ENCODE data around the gene RCSD1.

The RCSD1 gene

GRCh38 chr1:167588361-167588760 lies 41.7 kb upstream of the RCSD1 start:
- H3K9me3 ChIP-seq (ENCODE audit: control insufficient read depth, insufficient read depth, low read length), result no peaks in the 10 kb centered on the region
- no peaks in the 10 kb centered on the region for H3K79me2 ChIP-seq (ENCODE audit: control insufficient read depth, low read length)
- no peaks in the 10 kb centered on the region for H3K36me3 ChIP-seq (ENCODE audit: control insufficient read depth, low read length)
- no peak overlapping the region for H3K27ac ChIP-seq (ENCODE audit: low read depth, low read length)
- peaks cover 12% of the 10 kb centered on the region for H3K4me1 ChIP-seq (ENCODE audit: control insufficient read depth, low read length)
- no peak overlapping the region for H3K4me3 ChIP-seq (ENCODE audit: low read length)
- no peak for TF ChIP-seq CTCF (IDR thresholded peaks at IDR 0.05; ENCODE audit: low read depth, low read length, poor library complexity, severe bottlenecking)
- TF ChIP-seq EZH2phosphoT487 (IDR thresholded peaks at IDR 0.05; ENCODE audit: borderline replicate concordance, low read length), result no peak
- no peak overlapping the region; the same call in 1 of the 2 replicates for H3K4me2 ChIP-seq (ENCODE audit: low read length)
- H4K20me1 ChIP-seq (ENCODE audit: control insufficient read depth, insufficient read depth, low read depth, low read length), result no peaks in the 10 kb centered on the region
- H3F3A ChIP-seq (ENCODE audit: control insufficient read depth, insufficient read depth), result no peaks in the 10 kb centered on the region
- H3K27me3 ChIP-seq (ENCODE audit: control insufficient read depth, low read length), result no peaks in the 10 kb centered on the region
- no peaks in the 10 kb centered on the region for H3K9me2 ChIP-seq (replicated peaks; ENCODE audit: control insufficient read depth, low read length)

GRCh38 chr1:167592475-167592874 lies 37.6 kb upstream of the RCSD1 start:
- Histone ChIP-seq H3K36me3 (ENCODE audit: control insufficient read depth, low read length) (no peaks in the 10 kb centered on the region), H3F3A (ENCODE audit: control insufficient read depth, insufficient read depth) (no peaks in the 10 kb centered on the region), H3K9me2 (replicated peaks; ENCODE audit: control insufficient read depth, low read length) (no peaks in the 10 kb centered on the region), H3K9me3 (ENCODE audit: control insufficient read depth, insufficient read depth, low read length) (no peaks in the 10 kb centered on the region), H3K27me3 (ENCODE audit: control insufficient read depth, low read length) (no peaks in the 10 kb centered on the region), H4K20me1 (ENCODE audit: control insufficient read depth, insufficient read depth, low read depth, low read length) (no peaks in the 10 kb centered on the region), H3K4me1 (ENCODE audit: control insufficient read depth, low read length) (peaks cover 9% of the 10 kb centered on the region), H3K27ac (ENCODE audit: low read depth, low read length) (no peak overlapping the region), H3K79me2 (ENCODE audit: control insufficient read depth, low read length) (no peaks in the 10 kb centered on the region), H3K4me3 (ENCODE audit: low read length) (no peak overlapping the region), H3K4me2 (ENCODE audit: low read length) (no peak overlapping the region)
- TF ChIP-seq CTCF (IDR thresholded peaks at IDR 0.05; ENCODE audit: low read depth, low read length, poor library complexity, severe bottlenecking), result no peak
- TF ChIP-seq EZH2phosphoT487 (IDR thresholded peaks at IDR 0.05; ENCODE audit: borderline replicate concordance, low read length), result no peak

- H3K9me3 ChIP-seq (ENCODE audit: control insufficient read depth, insufficient read depth, low read length), result no peaks in the 10 kb centered on the region
- TF ChIP-seq EZH2phosphoT487 (IDR thresholded peaks at IDR 0.05; ENCODE audit: borderline replicate concordance, low read length), result no peak
- H3F3A ChIP-seq (ENCODE audit: control insufficient read depth, insufficient read depth), result no peaks in the 10 kb centered on the region
- H3K36me3 ChIP-seq (ENCODE audit: control insufficient read depth, low read length), result no peaks in the 10 kb centered on the region
- H3K27me3 ChIP-seq (ENCODE audit: control insufficient read depth, low read length), result no peaks in the 10 kb centered on the region
- no peaks in the 10 kb centered on the region for H4K20me1 ChIP-seq (ENCODE audit: control insufficient read depth, insufficient read depth, low read depth, low read length)
- H3K27ac ChIP-seq (ENCODE audit: low read depth, low read length), result no peak overlapping the region
- H3K4me1 ChIP-seq (ENCODE audit: control insufficient read depth, low read length), result no peaks in the 10 kb centered on the region
- H3K4me3 ChIP-seq (ENCODE audit: low read length), result no peak overlapping the region
- H3K9me2 ChIP-seq (replicated peaks; ENCODE audit: control insufficient read depth, low read length), result no peaks in the 10 kb centered on the region
- H3K4me2 ChIP-seq (ENCODE audit: low read length), result no peak overlapping the region
- H3K79me2 ChIP-seq (ENCODE audit: control insufficient read depth, low read length), result no peaks in the 10 kb centered on the region
Observed at GRCh38 chr1:167593860-167594259, 36.2 kb upstream of the RCSD1 start.

GRCh38 chr1:167594822-167595221 lies 35.2 kb upstream of the RCSD1 start:
- Histone ChIP-seq H3K27me3 (ENCODE audit: control insufficient read depth, low read length) (no peaks in the 10 kb centered on the region), H3K4me3 (ENCODE audit: low read length) (no peak overlapping the region), H3K9me2 (replicated peaks; ENCODE audit: control insufficient read depth, low read length) (no peaks in the 10 kb centered on the region), H3K27ac (ENCODE audit: low read depth, low read length) (no peak overlapping the region), H4K20me1 (ENCODE audit: control insufficient read depth, insufficient read depth, low read depth, low read length) (no peaks in the 10 kb centered on the region), H3K79me2 (ENCODE audit: control insufficient read depth, low read length) (no peaks in the 10 kb centered on the region), H3F3A (ENCODE audit: control insufficient read depth, insufficient read depth) (no peaks in the 10 kb centered on the region), H3K4me1 (ENCODE audit: control insufficient read depth, low read length) (peaks cover 4% of the 10 kb centered on the region), H3K36me3 (ENCODE audit: control insufficient read depth, low read length) (no peaks in the 10 kb centered on the region), H3K9me3 (ENCODE audit: control insufficient read depth, insufficient read depth, low read length) (no peaks in the 10 kb centered on the region), H3K4me2 (ENCODE audit: low read length) (no peak overlapping the region)
- no peak for TF ChIP-seq EZH2phosphoT487 (IDR thresholded peaks at IDR 0.05; ENCODE audit: borderline replicate concordance, low read length)
- TF ChIP-seq CTCF (IDR thresholded peaks at IDR 0.05; ENCODE audit: low read depth, low read length, poor library complexity, severe bottlenecking), result no peak

Measured in DOHH2 (cell line).